Measurements from ENCODE around the gene GRIN1.
"Not testable (repeated sequence)": the region's sequence is repeated elsewhere in the genome, so short reads cannot be mapped to it uniquely, and the experiment has no call there.

GRIN1 gene

DNA sequence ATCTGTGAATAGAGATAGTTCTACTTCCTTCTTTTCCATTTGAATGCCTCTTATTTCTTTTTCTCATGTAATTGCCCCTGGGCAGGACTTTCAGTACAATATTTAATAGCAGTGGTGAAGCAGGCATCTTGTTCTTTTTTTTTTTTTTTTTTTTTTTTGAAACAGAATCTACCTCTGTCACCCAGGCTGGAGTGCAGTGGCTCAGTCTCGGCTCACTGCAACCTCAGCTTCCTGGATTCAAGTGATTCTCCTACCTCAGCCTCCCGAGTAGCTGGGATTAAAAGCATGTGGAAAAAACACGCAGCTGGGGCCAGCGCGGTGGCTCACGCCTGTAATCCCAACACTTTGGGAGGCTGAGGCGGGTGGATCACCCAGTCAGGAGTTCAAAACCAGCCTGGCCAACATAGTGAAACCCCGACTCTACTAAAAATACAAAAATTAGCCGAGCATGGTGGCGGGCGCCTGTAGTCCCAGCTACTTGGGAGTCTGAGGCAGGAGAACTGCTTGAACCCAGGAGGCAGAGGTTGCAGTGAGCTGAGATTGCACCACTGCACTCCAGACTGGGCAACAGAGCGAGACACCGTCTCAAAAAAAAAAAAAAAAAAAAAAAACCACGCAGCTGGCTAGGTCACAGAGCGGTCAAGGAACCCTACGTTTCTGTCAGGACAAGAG lies 16.0 kb upstream of the GRIN1 start:
- H3K9me3 ChIP-seq; H3K27ac ChIP-seq; H3K27me3 ChIP-seq; H3K36me3 ChIP-seq; H3K4me3 ChIP-seq (ENCODE audit: low read depth in 1 of 2, low read length in 1 of 2): not testable (repeated sequence)
- H3K4me1 ChIP-seq (ENCODE audit: control insufficient read depth in 1 of 2, insufficient read depth in 1 of 2, low read depth in 1 of 2, low read length in 1 of 2), result peaks cover 14 to 15% of the 10 kb centered on the region in 2 experiments

DNA sequence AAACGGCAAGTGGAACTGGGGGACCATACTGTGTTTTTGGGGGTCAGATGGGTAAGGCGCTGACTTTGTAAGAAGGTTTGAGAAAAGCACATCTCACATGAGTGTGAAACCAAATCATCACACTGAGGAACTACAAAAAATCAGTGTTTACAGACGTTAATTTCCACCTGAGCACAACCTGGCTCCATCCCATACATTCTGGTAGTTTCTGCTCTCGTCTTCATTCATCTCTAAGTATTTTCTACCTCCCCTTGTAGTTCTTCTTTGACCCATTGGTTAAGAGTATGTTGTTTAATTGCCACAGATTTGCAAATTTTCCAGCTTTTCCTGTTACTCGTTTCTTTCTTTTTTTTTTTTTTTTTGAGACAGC lies 15.5 kb upstream of the GRIN1 start:
- TF ChIP-seq, protein P1, sequence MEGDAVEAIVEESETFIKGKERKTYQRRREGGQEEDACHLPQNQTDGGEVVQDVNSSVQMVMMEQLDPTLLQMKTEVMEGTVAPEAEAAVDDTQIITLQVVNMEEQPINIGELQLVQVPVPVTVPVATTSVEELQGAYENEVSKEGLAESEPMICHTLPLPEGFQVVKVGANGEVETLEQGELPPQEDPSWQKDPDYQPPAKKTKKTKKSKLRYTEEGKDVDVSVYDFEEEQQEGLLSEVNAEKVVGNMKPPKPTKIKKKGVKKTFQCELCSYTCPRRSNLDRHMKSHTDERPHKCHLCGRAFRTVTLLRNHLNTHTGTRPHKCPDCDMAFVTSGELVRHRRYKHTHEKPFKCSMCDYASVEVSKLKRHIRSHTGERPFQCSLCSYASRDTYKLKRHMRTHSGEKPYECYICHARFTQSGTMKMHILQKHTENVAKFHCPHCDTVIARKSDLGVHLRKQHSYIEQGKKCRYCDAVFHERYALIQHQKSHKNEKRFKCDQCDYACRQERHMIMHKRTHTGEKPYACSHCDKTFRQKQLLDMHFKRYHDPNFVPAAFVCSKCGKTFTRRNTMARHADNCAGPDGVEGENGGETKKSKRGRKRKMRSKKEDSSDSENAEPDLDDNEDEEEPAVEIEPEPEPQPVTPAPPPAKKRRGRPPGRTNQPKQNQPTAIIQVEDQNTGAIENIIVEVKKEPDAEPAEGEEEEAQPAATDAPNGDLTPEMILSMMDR (IDR thresholded peaks at IDR 0.05), result no peak
- Histone ChIP-seq H3K9me3 (no peaks in the 10 kb centered on the region), H3K27me3 (peaks cover 5% of the 10 kb centered on the region), H3K4me1 (ENCODE audit: control insufficient read depth in 1 of 2, insufficient read depth in 1 of 2, low read depth in 1 of 2, low read length in 1 of 2) (peaks cover 19 to 20% of the 10 kb centered on the region in 2 experiments), H3K27ac (no peak overlapping the region), H3K4me3 (ENCODE audit: low read depth in 1 of 2, low read length in 1 of 2) (no peak overlapping the region), H3K36me3 (no peaks in the 10 kb centered on the region)

DNA sequence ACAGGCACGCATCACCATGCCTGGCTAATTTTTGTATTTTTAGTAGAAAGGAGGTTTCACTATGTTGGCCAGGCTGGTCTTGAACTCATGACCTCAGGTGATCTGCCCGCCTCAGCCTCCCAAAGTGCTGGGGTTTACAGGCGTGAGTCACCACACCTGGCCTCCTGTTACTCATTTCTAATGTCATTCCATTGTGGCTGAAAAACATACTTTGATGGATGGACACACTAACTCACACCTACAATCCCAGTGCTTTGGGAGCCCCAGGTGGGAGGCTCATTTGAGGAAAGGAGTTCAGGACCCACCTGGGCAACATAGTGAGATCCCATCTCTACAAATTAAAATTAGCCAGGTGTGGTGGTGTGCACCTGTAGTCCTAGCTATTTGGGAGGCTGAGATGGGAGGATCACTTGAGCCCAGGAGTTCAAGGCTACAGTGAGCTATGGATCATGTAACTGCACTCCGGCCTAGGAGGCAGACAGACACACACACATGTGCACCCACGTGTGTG lies 14.9 kb upstream of the GRIN1 start:
- Histone ChIP-seq H3K4me1 (ENCODE audit: control insufficient read depth in 1 of 2, insufficient read depth in 1 of 2, low read depth in 1 of 2, low read length in 1 of 2) (peaks cover 25% of the 10 kb centered on the region in 2 experiments), H3K27me3 (peaks cover 10% of the 10 kb centered on the region)
- H3K9me3 ChIP-seq; H3K27ac ChIP-seq; H3K36me3 ChIP-seq; H3K4me3 ChIP-seq (ENCODE audit: low read depth in 1 of 2, low read length in 1 of 2): not testable (repeated sequence)

DNA sequence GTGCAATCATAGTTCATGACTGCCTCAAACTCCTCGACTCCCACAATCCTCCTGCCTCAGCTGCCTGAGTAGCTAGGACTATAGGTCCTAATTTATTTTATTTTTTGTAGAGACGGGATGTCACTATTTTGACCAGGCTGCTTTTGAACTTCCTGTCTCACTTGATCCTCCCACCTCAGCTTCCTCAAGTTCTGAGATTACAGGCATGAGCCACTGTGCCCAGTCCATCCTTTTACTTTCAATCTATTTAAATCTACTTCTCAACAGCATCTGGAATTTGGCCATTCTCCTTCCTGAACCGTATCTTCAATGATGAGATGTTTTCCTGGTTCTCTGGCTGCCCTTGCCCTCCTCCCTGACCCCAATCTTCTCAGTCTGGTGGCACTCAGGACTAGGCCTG lies 12.2 kb upstream of the GRIN1 start:
- Histone ChIP-seq H3K36me3 (no peaks in the 10 kb centered on the region), H3K4me3 (ENCODE audit: low read depth in 1 of 2, low read length in 1 of 2) (peak overlapping the region; percentile 47 to 58), H3K27me3 (peaks cover 38% of the 10 kb centered on the region), H3K9me3 (no peaks in the 10 kb centered on the region), H3K27ac (peak overlapping the region; percentile 59), H3K4me1 (ENCODE audit: control insufficient read depth in 1 of 2, insufficient read depth in 1 of 2, low read depth in 1 of 2, low read length in 1 of 2) (peaks cover 38% of the 10 kb centered on the region in 2 experiments)
- TF ChIP-seq, protein P1 (IDR thresholded peaks at IDR 0.05), result no peak

DNA sequence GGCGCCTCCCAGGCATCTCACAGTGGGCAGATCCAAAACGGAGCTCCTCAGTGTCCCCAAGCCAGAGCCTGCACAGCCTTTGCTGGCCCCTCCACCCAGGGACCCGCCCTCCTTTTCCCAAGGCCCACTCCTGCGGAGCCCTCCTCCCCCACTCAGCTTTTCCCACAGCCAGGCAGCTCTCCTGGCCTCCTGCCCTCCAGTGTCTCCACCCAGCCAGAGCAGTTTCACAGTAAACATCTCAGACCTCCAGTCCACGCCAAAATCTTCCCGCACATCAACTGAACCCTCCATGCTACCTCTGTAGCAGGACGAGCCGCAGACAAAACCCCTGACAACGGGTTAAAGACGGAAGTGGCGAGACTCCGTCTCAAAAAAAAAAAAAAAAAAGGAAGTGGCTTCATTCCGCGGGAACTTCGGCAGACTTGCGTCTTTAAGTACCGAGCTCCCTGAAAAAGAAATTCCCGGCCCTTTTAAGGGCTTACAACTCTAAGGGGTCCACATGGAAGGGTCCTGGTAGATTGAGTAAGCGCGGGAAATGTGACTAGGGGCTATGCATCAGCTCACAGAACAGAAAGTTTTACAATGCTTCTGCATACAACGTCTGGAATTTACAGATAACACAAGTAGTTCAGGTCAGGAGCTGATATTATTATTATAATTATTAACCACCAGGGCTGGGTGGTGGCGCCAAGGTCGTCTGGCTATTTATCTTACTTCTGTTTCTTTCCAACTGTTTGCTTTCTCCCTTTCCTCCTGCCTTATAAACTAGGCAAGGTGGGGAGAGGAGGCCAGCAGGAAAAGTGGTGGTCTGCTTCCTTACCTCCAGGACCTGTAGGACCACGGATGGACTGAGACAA lies 11.4 kb upstream of the GRIN1 start:
- Histone ChIP-seq H3K4me3 (ENCODE audit: low read depth in 1 of 2, low read length in 1 of 2) (peak overlapping the region; percentile 47 to 58), H3K27me3 (peaks cover 46% of the 10 kb centered on the region), H3K4me1 (ENCODE audit: control insufficient read depth in 1 of 2, insufficient read depth in 1 of 2, low read depth in 1 of 2, low read length in 1 of 2) (peaks cover 38% of the 10 kb centered on the region in 2 experiments), H3K36me3 (no peaks in the 10 kb centered on the region), H3K9me3 (no peaks in the 10 kb centered on the region), H3K27ac (peak overlapping the region; percentile 59)
- TF ChIP-seq, protein P1 (IDR thresholded peaks at IDR 0.05), result no peak

DNA sequence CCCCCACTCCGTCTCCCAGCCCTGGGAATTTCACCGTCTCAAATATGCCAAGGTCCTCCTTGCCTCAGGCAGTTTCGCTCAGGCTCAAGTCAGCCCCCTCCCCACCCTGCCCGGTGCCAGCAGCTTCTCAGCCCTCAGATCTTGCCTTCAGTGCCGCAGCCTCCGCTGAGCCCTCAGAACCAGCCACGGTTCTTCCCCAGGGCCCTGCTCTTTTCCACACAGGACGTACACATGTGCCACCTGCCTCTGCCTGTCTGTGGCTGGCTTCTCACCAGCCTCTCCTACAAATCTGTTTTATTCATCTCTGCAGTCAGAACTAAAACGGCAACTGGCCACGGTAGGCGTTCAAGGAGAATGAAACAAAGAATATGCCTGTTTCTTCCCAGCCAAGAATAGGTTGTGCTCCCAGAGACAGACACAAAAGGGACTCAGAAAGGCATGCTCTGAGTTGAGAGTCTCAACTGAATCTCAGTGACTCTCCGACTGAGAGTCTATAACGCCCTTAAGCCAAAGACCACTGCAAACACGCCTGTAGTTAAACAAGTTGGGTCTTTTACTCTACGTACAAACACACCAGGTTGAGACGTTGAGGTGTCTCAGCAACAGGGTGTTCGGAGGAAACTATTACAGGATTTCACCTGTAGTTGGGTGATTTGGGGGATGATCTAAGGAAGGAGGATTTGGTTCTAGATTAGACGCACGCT lies 10.6 kb upstream of the GRIN1 start:
- Histone ChIP-seq H3K4me3 (ENCODE audit: low read depth in 1 of 2, low read length in 1 of 2) (no peak overlapping the region), H3K27ac (peak overlapping the region; percentile 59), H3K27me3 (peaks cover 53% of the 10 kb centered on the region), H3K36me3 (no peaks in the 10 kb centered on the region), H3K4me1 (ENCODE audit: control insufficient read depth in 1 of 2, insufficient read depth in 1 of 2, low read depth in 1 of 2, low read length in 1 of 2) (peaks cover 38% of the 10 kb centered on the region in 2 experiments), H3K9me3 (no peaks in the 10 kb centered on the region)
- TF ChIP-seq, protein P1 (IDR thresholded peaks at IDR 0.05), result no peak
